HepG2 (cell line): ENCODE results near the gene SLC66A3. TPM values are rescaled to one million over a fixed set of nuclear protein-coding genes. Genes with fewer than 3 reads are reported as not detected.

ENCODE experiments used
- ARID5B ChIP-seq: IDR thresholded peaks from 2 replicates; pipeline ENCODE4 v1.4.0; 2020; ENCODE audit warnings: mild to moderate bottlenecking, missing genetic modification reagents
- CCDC6 ChIP-seq: sonication (generic); formaldehyde crosslinking; IDR thresholded peaks from 2 replicates; pipeline ENCODE4 v1.8.1; 2022; ENCODE audit warnings: mild to moderate bottlenecking, missing genetic modification reagents, moderate library complexity
- IKZF4 ChIP-seq: sonication (generic); formaldehyde crosslinking; IDR thresholded peaks from 2 replicates; pipeline ENCODE4 v1.5.1; 2020; ENCODE audit warnings: borderline replicate concordance, mild to moderate bottlenecking, low read depth, missing genetic modification reagents; ENCODE audit errors: not compliant biosample characterization
- KDM4B ChIP-seq: sonication (generic); formaldehyde crosslinking; IDR thresholded peaks from 2 replicates; pipeline ENCODE4 v1.4.0; 2020; ENCODE audit warnings: missing genetic modification reagents
- MAX ChIP-seq: IDR thresholded peaks from 2 replicates; pipeline ENCODE4 v1.6.1; 2012; ENCODE audit warnings: inconsistent platforms
- MLX ChIP-seq: IDR thresholded peaks from 2 replicates; pipeline ENCODE4 v1.6.1; 2016
- PLSCR1 ChIP-seq: sonication (generic); formaldehyde crosslinking; IDR thresholded peaks from 2 replicates; pipeline ENCODE4 v1.5.0; 2020; ENCODE audit warnings: missing genetic modification reagents, mild to moderate bottlenecking, borderline replicate concordance
- PRDM10 ChIP-seq: sonication (generic); formaldehyde crosslinking; IDR thresholded peaks from 2 replicates; pipeline ENCODE4 v1.4.0; 2020; ENCODE audit warnings: low read depth, missing genetic modification reagents
- ZBTB42 ChIP-seq: sonication (generic); formaldehyde crosslinking; IDR thresholded peaks from 2 replicates; pipeline ENCODE4 v1.5.0; 2020; ENCODE audit warnings: mild to moderate bottlenecking, missing genetic modification reagents
- ZHX2 ChIP-seq, 2 experiments: sonication (generic) in 1 of 2; formaldehyde crosslinking in 1 of 2; IDR thresholded peaks; 2 replicates each; pipeline versions ENCODE4 v1.6.1 to v1.9.0; 2014 to 2022; ENCODE audit warnings: antibody characterized with exemption in 1 of 2, borderline replicate concordance in 1 of 2, inconsistent platforms in 1 of 2, low read depth in 1 of 2, missing genetic modification reagents in 1 of 2
- ZNF430 ChIP-seq: sonication (generic); formaldehyde crosslinking; IDR thresholded peaks from 2 replicates; pipeline ENCODE4 v1.9.0; 2021; ENCODE audit warnings: mild to moderate bottlenecking, missing genetic modification reagents
- ZNF556 ChIP-seq: sonication (generic); formaldehyde crosslinking; IDR thresholded peaks from 2 replicates; pipeline ENCODE4 v1.4.0; 2020; ENCODE audit warnings: mild to moderate bottlenecking, missing genetic modification reagents, borderline replicate concordance
- ZNF891 ChIP-seq: sonication (generic); formaldehyde crosslinking; IDR thresholded peaks from 2 replicates; pipeline ENCODE4 v1.5.0; 2020; ENCODE audit warnings: mild to moderate bottlenecking, missing genetic modification reagents
- polyA plus RNA-seq, 8 experiments: library from polyadenylated mRNA; depleted of rRNA in 3 of 8; stranded (reverse) in 7 of 8; unstranded in 1 of 8; fragments of >200 nt; fragmentation: Illumina TruSeq in 4 of 8; extraction: Trizol in 4 of 8; gene quantifications; 2 replicates each; pipeline versions ENCODE4 v1.2.1 to v1.2.3, GENCODE V29; 2011 to 2016; ENCODE audit warnings: low read depth in 4 of 8, missing spikeins in 1 of 8, mixed read lengths in 1 of 8; ENCODE audit not compliant: insufficient read depth in 1 of 8
- total RNA-seq, 5 experiments: library from RNA; depleted of rRNA; stranded (reverse); fragments of >200 nt; fragmentation: Illumina TruSeq; extraction: Trizol; gene quantifications; 2 replicates each; pipeline ENCODE4 v1.2.3, GENCODE V29; 2016; ENCODE audit warnings: low read depth in 1 of 5

The SLC66A3 gene
- total and polyA plus RNA-seq, 2 of the 13 experiments (the other 11 are each of a cell fraction or from before 2014, with no cell fraction given): 2.2 to 3.7 TPM

- TF ChIP-seq ZHX2 (IDR thresholded peaks at IDR 0.05; ENCODE audit: low read depth): no peak
- no peak for TF ChIP-seq ZHX2 (CRISPR knock-in tag; IDR thresholded peaks at IDR 0.05; ENCODE audit: borderline replicate concordance)
- no peak for TF ChIP-seq ARID5B (CRISPR knock-in tag)
- no peak for TF ChIP-seq ZBTB42
- TF ChIP-seq KDM4B (CRISPR knock-in tag): no peak
- TF ChIP-seq CCDC6 (CRISPR knock-in tag): no peak
- no peak for TF ChIP-seq ZNF891 (CRISPR knock-in tag)
- 0 out of 2 replicates have a peak, but pooled peaks have one; percentile 12 for TF ChIP-seq MAX
- no peak for TF ChIP-seq MLX
- TF ChIP-seq PLSCR1 (CRISPR knock-in tag): no peak
- TF ChIP-seq ZNF430 (CRISPR knock-in tag): no peak
- peak; percentile 64; the same call in 1 of the 2 replicates for TF ChIP-seq ZNF556 (CRISPR knock-in tag)
- TF ChIP-seq PRDM10 (CRISPR knock-in tag): no peak
- TF ChIP-seq IKZF4 (CRISPR knock-in tag): no peak
Measured at GRCh38 chr2:11154923-11155380, 315 bp upstream of the SLC66A3 start (continued).
